GM12864 (cell line): ENCODE measurements around the gene HORMAD2.
"Not testable (repeated sequence)": the region's sequence is repeated elsewhere in the genome, so short reads cannot be mapped to it uniquely, and the experiment has no call there.

ENCODE experiments used
- DNase-seq: peaks from one replicate; pipeline ENCODE4 v3.0.0-alpha.2; 2011; ENCODE audit warnings: low read depth
- H3K4me3 ChIP-seq: 2 replicates; pipeline ENCODE4 v1.5.1; 2011; ENCODE audit warnings: mild to moderate bottlenecking, low read depth, low read length, control low read depth
- CTCF ChIP-seq: IDR thresholded peaks from 2 replicates; pipeline ENCODE4 v1.5.1; 2011; ENCODE audit warnings: low read depth, mild to moderate bottlenecking, moderate library complexity, low read length, control low read depth, inconsistent platforms; ENCODE audit errors: missing control alignments

HORMAD2 gene

DNA sequence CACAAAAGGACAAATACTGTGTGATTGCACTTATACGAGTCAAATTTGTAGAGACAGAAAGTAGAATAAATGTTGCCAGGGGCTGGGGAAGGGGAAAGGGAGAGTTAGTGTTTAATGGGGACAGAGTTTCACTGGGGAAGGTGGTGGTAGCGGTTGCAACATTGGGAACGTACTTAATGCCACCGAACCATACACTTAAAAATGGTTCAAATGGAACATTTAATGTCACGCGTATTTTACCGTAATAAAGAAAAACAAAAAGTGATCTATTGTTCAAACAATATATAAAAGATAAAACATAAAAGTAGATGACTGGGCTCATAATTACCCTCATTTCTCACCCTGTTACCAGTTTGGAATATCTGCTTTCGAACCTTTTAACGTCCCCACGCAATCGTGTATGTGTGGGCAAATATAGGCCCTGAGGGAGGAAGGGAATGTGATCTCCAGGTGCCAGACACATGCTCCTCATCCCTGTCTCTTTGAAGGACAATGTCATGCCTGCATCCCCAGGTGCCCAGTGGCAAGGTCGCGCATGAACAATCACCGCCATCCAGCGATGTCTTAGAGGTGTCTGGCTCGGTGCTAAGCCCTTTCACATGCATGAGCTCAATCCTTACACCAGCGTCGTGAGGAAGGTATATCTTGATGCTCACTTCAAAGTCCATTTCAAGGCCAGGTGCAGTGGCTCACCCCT lies 131.0 kb downstream of the HORMAD2 start:
- no peak for TF ChIP-seq CTCF
- DNase-seq: no peak
- H3K4me3 ChIP-seq: no peak overlapping the region

DNA sequence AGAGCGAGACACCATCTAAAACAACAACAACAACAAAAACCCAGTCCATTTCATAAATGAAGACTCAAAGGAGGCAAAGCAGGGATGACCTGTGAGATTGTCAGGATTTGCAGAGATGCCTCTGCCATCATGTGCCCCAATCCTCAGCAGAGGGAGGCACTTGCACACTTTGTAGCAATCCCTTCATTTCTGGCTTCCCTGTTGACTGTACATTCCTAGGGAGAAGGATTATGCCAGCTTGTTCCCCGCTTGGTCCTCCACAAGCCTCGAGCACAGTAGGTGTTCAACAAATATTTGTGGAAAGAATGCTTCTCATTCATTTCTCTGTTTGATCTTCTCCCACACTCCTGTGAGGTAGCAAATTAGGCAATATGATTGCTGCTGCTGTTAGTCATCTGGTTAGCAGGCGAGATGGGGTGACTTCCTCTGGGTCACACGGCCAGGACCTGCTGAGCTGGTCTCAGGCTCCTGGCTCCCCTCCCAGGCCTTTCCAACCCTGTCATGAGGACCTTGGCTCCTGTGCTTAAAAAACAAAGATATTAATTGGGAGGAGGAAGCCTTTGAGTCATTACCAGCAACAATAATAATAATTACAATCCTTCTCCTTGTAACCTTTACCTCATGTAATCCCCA lies 132.2 kb downstream of the HORMAD2 start:
- no peak for TF ChIP-seq CTCF
- H3K4me3 ChIP-seq: no peak overlapping the region
- no peak for DNase-seq

- no peak for TF ChIP-seq CTCF
- DNase-seq: no peak
- no peak overlapping the region for H3K4me3 ChIP-seq
Measured at GRCh38 chr22:30212996-30213441, 132.8 kb downstream of the HORMAD2 start.

DNA sequence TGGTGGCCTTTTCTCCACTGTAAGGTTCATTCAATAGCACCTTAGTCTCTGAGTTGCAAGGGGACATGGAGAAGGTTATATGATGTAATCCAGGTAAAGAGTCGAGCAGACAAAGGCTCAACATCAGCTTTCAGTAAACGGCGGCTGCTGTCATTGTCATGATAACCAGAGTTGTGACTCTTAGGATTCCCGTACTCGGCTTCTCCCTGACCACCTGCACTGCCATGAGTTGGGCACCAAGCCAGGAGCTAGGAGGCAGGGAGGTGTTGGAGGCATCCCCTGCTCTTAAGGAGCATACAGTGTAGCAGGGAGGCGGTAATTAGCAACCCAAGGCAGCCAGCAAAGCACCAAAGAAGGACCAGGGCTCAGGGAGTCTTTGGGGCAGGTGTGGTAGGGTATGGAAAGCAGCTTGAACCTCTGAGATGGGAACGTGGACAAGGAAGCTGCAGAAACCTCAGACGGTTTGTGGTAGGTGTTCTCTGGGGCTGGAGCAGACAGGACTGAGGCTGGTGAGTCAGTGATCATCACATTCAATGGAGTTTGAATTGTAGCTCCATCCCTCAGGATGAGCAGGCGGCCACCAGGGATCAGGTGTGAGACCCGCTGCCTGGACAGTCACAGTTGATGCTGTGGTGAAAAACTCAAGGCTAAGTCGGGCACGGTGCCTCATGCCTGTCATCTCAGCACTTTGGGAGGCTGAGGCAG lies 134.6 kb downstream of the HORMAD2 start:
- no peak for DNase-seq
- no peak for TF ChIP-seq CTCF
- H3K4me3 ChIP-seq: no peak overlapping the region

DNA sequence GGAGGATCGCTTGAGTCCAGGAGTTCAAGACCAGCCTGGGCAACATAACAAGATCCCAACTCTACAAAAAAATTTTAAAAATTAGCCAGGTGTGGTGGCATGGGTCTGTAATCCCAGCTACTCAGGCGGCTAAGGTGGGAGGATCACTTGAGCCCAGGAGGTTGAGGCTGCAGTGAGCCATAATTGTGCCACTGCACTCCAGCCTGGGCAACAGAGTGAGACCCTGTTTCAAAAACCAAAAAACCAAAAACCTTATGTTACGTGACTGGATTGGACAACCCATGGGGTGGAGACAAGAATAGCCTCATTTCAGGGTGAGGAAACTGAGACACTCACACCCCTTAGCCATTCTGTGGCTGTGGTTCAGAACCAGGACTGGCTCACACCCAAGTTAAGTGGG lies 136.0 kb downstream of the HORMAD2 start:
- H3K4me3 ChIP-seq, DNase-seq: not testable (repeated sequence)

DNA sequence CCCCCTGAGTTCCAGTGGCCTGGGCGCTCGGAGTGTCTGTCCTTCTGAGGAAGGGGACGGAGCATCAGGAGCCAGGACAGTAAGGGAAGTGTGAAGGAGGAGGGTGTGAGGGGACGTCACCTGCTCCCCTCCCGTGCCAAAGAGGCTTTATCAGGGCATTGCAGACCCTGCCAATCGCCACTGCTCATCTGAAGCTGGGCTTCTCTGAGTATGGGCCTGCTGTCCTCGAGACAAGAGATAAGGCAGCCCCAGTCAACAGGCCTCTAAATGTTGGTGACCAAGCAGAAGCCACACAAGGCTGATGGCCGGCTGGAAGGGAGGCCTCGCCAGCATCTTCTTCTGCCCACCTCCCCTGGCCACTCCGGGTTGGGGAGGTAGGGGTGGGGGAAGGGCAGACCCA lies 136.4 kb downstream of the HORMAD2 start:
- DNase-seq: no peak
- H3K4me3 ChIP-seq: no peak overlapping the region
- TF ChIP-seq CTCF: no peak

- TF ChIP-seq CTCF: no peak
- no peak overlapping the region for H3K4me3 ChIP-seq
- DNase-seq: no peak
Measured at GRCh38 chr22:30217698-30218560, 137.7 kb downstream of the HORMAD2 start.
